HCT116 (cell line): ENCODE results near the gene TRNP1. TPM values are rescaled to one million over a fixed set of nuclear protein-coding genes. Genes with fewer than 3 reads are reported as not detected.

Experiments
- ATAC-seq: fragments of 200-7000 bp; cut with Tn5 transposase; 2 replicates; pipeline ENCODE4 v1.9.1; 2020; ENCODE audit warnings: mild to moderate bottlenecking, moderate library complexity
- Bru-seq: library from RNA; stranded (reverse); fragments of 400-500 nt; gene quantifications from one replicate; lab custom pipeline; 2021; lab: Mats Ljungman, UMichigan
- BruChase-seq, 2 experiments: library from RNA; stranded (reverse); fragments of 400-500 nt; gene quantifications; one replicate each; lab custom pipeline; 2021; lab: Mats Ljungman, UMichigan
- BruUV-seq: library from RNA; stranded (reverse); fragments of 400-500 nt; replicated peaks from 2 replicates; lab custom pipeline; 2021; lab: Mats Ljungman, UMichigan
- CTCF ChIA-PET: fragments of 300-600 bp; sonication (Branson Sonifier 250); formaldehyde crosslinking; loops from one replicate; lab custom pipeline; 2021; ENCODE audit warnings: antibody characterized with exemption; lab: Charles Lee
- POLR2A ChIA-PET: fragments of 300-600, 350-600 bp; sonication (Branson Sonifier 250); formaldehyde crosslinking; loops from one replicate; lab custom pipeline; 2021; ENCODE audit warnings: antibody characterized with exemption; lab: Charles Lee
- RAD21 ChIA-PET, 2 experiments: fragments of 300-600 bp; sonication (Branson Sonifier 250); formaldehyde crosslinking; loops; one replicate each; lab custom pipeline; 2023; ENCODE audit warnings: low total read pairs in 2 of 2; ENCODE audit not compliant: uncharacterized antibody in 2 of 2, unreplicated experiment in 2 of 2, low non-redundant PET in 1 of 2; lab: Charles Lee
- DNase-seq: peaks from one replicate; pipeline ENCODE4 v3.0.0-alpha.2; 2010; ENCODE audit warnings: low read depth, low spot score
- H2AFZ ChIP-seq: fragments of 200-600 bp; shearing (Covaris generic), sonication (generic); 2 replicates; pipeline ENCODE4 v1.6.1; 2017; ENCODE audit warnings: low read depth, mixed run types, mixed read lengths, antibody characterized with exemption, low read length; ENCODE audit not compliant: poor library complexity, severe bottlenecking
- H3K27ac ChIP-seq: 2 replicates; pipeline ENCODE4 v1.5.1; 2012; ENCODE audit warnings: low read depth, low read length
- H3K27me3 ChIP-seq: fragments of 200-600 bp; sonication (generic); 2 replicates; pipeline ENCODE4 v1.6.1; 2016; ENCODE audit warnings: mixed run types, low read length, mixed read lengths; ENCODE audit not compliant: insufficient read depth
- H3K36me3 ChIP-seq, 2 experiments: fragments of 200-500 bp in 1 of 2; fragments of 200-600 bp in 1 of 2; sonication (Bioruptor generic) in 1 of 2; sonication (generic) in 1 of 2; 2 replicates each; pipeline versions ENCODE4 v1.5.1 to v1.6.1; 2014 to 2016; ENCODE audit warnings: low read length in 2 of 2, inconsistent platforms in 1 of 2, mixed read lengths in 1 of 2, mixed run types in 1 of 2; ENCODE audit not compliant: insufficient read depth in 2 of 2, control insufficient read depth in 1 of 2
- H3K4me1 ChIP-seq, 2 experiments: fragments of 200-600 bp in 1 of 2; sonication (generic) in 1 of 2; 2 replicates each; pipeline versions ENCODE4 v1.5.1 to v1.6.1; 2012 to 2017; ENCODE audit warnings: low read length in 2 of 2, inconsistent platforms in 1 of 2, mild to moderate bottlenecking in 1 of 2, mixed read lengths in 1 of 2, mixed run types in 1 of 2, moderate library complexity in 1 of 2; ENCODE audit not compliant: insufficient read depth in 2 of 2, control insufficient read depth in 1 of 2
- H3K4me2 ChIP-seq: fragments of 200-600 bp; sonication (generic); 2 replicates; pipeline ENCODE4 v1.6.1; 2017; ENCODE audit warnings: mixed run types, low read length, mixed read lengths
- H3K4me3 ChIP-seq, 2 experiments: fragments of 200-600 bp in 1 of 2; sonication (generic) in 1 of 2; replicated peaks in 1 of 2; 2 replicates each; pipeline ENCODE4 v1.5.1; 2011 to 2016; ENCODE audit warnings: low read length in 2 of 2, control low read depth in 1 of 2, low read depth in 1 of 2, mild to moderate bottlenecking in 1 of 2, mixed read lengths in 1 of 2, mixed run types in 1 of 2
- H3K79me2 ChIP-seq: fragments of 200-600 bp; sonication (generic); 2 replicates; pipeline ENCODE4 v1.6.1; 2017; ENCODE audit warnings: mild to moderate bottlenecking, mixed run types, low read length, moderate library complexity, mixed read lengths; ENCODE audit not compliant: insufficient read depth
- H3K9ac ChIP-seq: fragments of 200-600 bp; sonication (generic); 2 replicates; pipeline ENCODE4 v1.6.1; 2016; ENCODE audit warnings: low read length, mixed read lengths
- H3K9me2 ChIP-seq: fragments of 200-600 bp; sonication (generic), shearing (Covaris generic); 2 replicates; pipeline ENCODE4 v1.6.1; 2017; ENCODE audit warnings: mixed run types, mild to moderate bottlenecking, moderate library complexity; ENCODE audit not compliant: insufficient read depth
- H3K9me3 ChIP-seq, 2 experiments: fragments of 200-500 bp in 1 of 2; fragments of 200-600 bp in 1 of 2; sonication (Bioruptor generic) in 1 of 2; sonication (generic) in 1 of 2; 2 replicates each; pipeline ENCODE4 v1.6.1; 2014 to 2017; ENCODE audit warnings: low read length in 2 of 2, mixed read lengths in 2 of 2, inconsistent platforms in 1 of 2, low read depth in 1 of 2, mild to moderate bottlenecking in 1 of 2, mixed run types in 1 of 2, moderate library complexity in 1 of 2; ENCODE audit not compliant: control insufficient read depth in 1 of 2, insufficient read depth in 1 of 2
- H4K20me1 ChIP-seq: fragments of 200-600 bp; sonication (generic), shearing (Covaris generic); 2 replicates; pipeline ENCODE4 v1.6.1; 2017; ENCODE audit warnings: mixed run types, mild to moderate bottlenecking, moderate library complexity; ENCODE audit not compliant: insufficient read depth
- CBX3 ChIP-seq: IDR thresholded peaks from 2 replicates; pipeline ENCODE4 v1.6.1; 2012; ENCODE audit warnings: low read depth
- CEBPB ChIP-seq: IDR thresholded peaks from 2 replicates; pipeline ENCODE4 v1.6.1; 2012; ENCODE audit warnings: low read depth
- ELF1 ChIP-seq: IDR thresholded peaks from 2 replicates; pipeline ENCODE4 v1.6.1; 2012; ENCODE audit warnings: low read depth, borderline replicate concordance
- POLR2A ChIP-seq: IDR thresholded peaks from 2 replicates; pipeline ENCODE4 v1.7.0; 2011; ENCODE audit warnings: borderline replicate concordance; ENCODE audit not compliant: insufficient read depth, insufficient read length; ENCODE audit errors: extremely low read depth
- POLR2AphosphoS5 ChIP-seq: IDR thresholded peaks from 2 replicates; pipeline ENCODE4 v1.6.1; 2011; ENCODE audit warnings: mild to moderate bottlenecking, low read depth, low read length, moderate library complexity
- RAD21 ChIP-seq: IDR thresholded peaks from 2 replicates; pipeline ENCODE4 v1.6.1; 2012; ENCODE audit warnings: low read depth, mild to moderate bottlenecking
- REST ChIP-seq: IDR thresholded peaks from 2 replicates; pipeline ENCODE4 v1.6.1; 2012; ENCODE audit warnings: low read depth
- SIN3A ChIP-seq: IDR thresholded peaks from 2 replicates; pipeline ENCODE4 v1.6.1; 2012; ENCODE audit warnings: low read depth
- SP1 ChIP-seq: IDR thresholded peaks from 2 replicates; pipeline ENCODE4 v1.6.1; 2012; ENCODE audit warnings: low read depth
- SRF ChIP-seq: IDR thresholded peaks from 2 replicates; pipeline ENCODE4 v1.6.1; 2012; ENCODE audit warnings: low read depth
- TCF7L2 ChIP-seq: IDR thresholded peaks from 2 replicates; pipeline ENCODE4 v1.7.0; 2011; ENCODE audit warnings: borderline replicate concordance, inconsistent platforms; ENCODE audit not compliant: insufficient read depth, insufficient read length; ENCODE audit errors: extremely low read depth
- YY1 ChIP-seq: IDR thresholded peaks from 2 replicates; pipeline ENCODE4 v1.6.1; 2011; ENCODE audit warnings: low read length, low read depth, moderate library complexity, mild to moderate bottlenecking; ENCODE audit not compliant: insufficient replicate concordance; ENCODE audit errors: extremely low read depth
- ZFX ChIP-seq: fragments of 450-650 bp; IDR thresholded peaks from 2 replicates; pipeline ENCODE4 v1.6.1; 2017
- intact Hi-C: fragments of 100-400 bp; cut with micrococcal nuclease; formaldehyde crosslinking; loops from 2 replicates; pipeline ENCODE4 v1.10.0; 2022
- long read RNA-seq: library from polyadenylated mRNA; unstranded; transcript quantifications from one replicate; pipeline ENCODE4 v2.0.0, GENCODE V29; 2021; ENCODE audit not compliant: unreplicated experiment
- polyA plus RNA-seq: library from polyadenylated mRNA; unstranded; fragments of >200 nt; gene quantifications from 2 replicates; pipeline ENCODE4 v1.2.1, GENCODE V29; 2012; ENCODE audit warnings: missing spikeins
- total RNA-seq: library from RNA; stranded (reverse); gene quantifications from one replicate; pipeline ENCODE4 v1.2.1, GENCODE V29; 2021; ENCODE audit not compliant: unreplicated experiment
- TF ChIP-seq, protein P1 (sequence below), 3 experiments: fragments of 200-600 bp in 1 of 3; sonication (generic) in 1 of 3; IDR thresholded peaks in 2 of 3; conservative IDR thresholded peaks in 1 of 3; 2 replicates each; pipeline ENCODE4 v1.5.1; 2012 to 2017; ENCODE audit warnings: low read depth in 2 of 3, low read length in 2 of 3, antibody characterized with exemption in 1 of 3, borderline replicate concordance in 1 of 3, control low read depth in 1 of 3, mild to moderate bottlenecking in 1 of 3, mixed read lengths in 1 of 3, mixed run types in 1 of 3, moderate library complexity in 1 of 3; ENCODE audit not compliant: insufficient read depth in 1 of 3
- TF ChIP-seq, protein P2 (sequence below): IDR thresholded peaks from 2 replicates; pipeline ENCODE4 v1.6.1; 2011; ENCODE audit warnings: mild to moderate bottlenecking, low read length, moderate library complexity; ENCODE audit not compliant: insufficient replicate concordance; ENCODE audit errors: extremely low read depth

The TRNP1 gene, protein sequence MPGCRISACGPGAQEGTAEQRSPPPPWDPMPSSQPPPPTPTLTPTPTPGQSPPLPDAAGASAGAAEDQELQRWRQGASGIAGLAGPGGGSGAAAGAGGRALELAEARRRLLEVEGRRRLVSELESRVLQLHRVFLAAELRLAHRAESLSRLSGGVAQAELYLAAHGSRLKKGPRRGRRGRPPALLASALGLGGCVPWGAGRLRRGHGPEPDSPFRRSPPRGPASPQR
- total RNA-seq (76.9 TPM), Bru-seq, nascent RNA (percentile 95 among the genes with signal in this experiment), BruChase-seq, experiment 1, labeled RNA remaining after a 6-hour chase (percentile 81 among the genes with signal in this experiment), BruChase-seq, experiment 2, labeled RNA remaining after a 2-hour chase (percentile 84 among the genes with signal in this experiment)
- 25.0 and 39.1 TPM in 2 replicates for polyA plus RNA-seq
- long read RNA-seq, transcript TRNP1-202 (2 exons, 575 nt), result minor isoform, 27 of 250 reads
- long read RNA-seq, transcript TRNP1-201 (2 exons, 1,958 nt), result major isoform, 179 of 250 reads
- long read RNA-seq, partial matches to known transcripts, result 0 of 250 reads
- long read RNA-seq, other reads (novel, unspliced or antisense), result 44 of 250 reads

- Histone ChIP-seq H3K9me2 (no peaks in the 10 kb centered on the region), H3K27me3 (no peaks in the 10 kb centered on the region), H3K9me3 (no peaks in the 10 kb centered on the region), H3K4me1 (peaks cover 68 to 86% of the 10 kb centered on the region in 2 experiments), H3K27ac (peak within 1 kb of the TSS; percentile 85), H3K4me3 (peak within 1 kb of the TSS; percentile 84 to 85), H3K79me2 (peaks cover 33% of the 10 kb centered on the region), H2AFZ (no peak within 1 kb of the TSS), H3K36me3 (no peaks in the 10 kb centered on the region), H3K4me2 (peak within 1 kb of the TSS; percentile 90), H3K9ac (peak within 1 kb of the TSS; percentile 89), H4K20me1 (peaks cover 7% of the 10 kb centered on the region; the same call in 1 of the 2 replicates)
- peak; percentile 57 for ATAC-seq
- no peak for DNase-seq
- ChIA-PET CTCF (interaction anchor here (0.6 to 0.7 kb wide), 3 partner anchors 26 to 260 kb away, joined by 3 read pairs; partner anchors contain the start of gene KDF1), POLR2A (interaction anchor here (0.6 to 2.2 kb wide), 18 partner anchors 9 to 1754 kb away, joined by 3 to 8 read pairs (median 4); partner anchors contain the start of genes KDF1, NUDC and TENT5B), RAD21 (interaction anchor here (1.2 to 1.6 kb wide), 2 partner anchors 26 kb away, joined by 5 to 7 read pairs; no protein-coding TSS in a partner anchor)
- BruUV-seq, result no TSS peak
- intact Hi-C loops, result no loop called here
- TF ChIP-seq ZFX (no peak), POLR2AphosphoS5 (peak; percentile 100), ELF1 (no peak), SP1 (no peak), POLR2A (peak; percentile 90), SIN3A (no peak), CBX3 (no peak), RAD21 (no peak), TCF7L2 (no peak), YY1 (peak; percentile 59), SRF (no peak), CEBPB (no peak), REST (no peak)
- TF ChIP-seq, protein P1, sequence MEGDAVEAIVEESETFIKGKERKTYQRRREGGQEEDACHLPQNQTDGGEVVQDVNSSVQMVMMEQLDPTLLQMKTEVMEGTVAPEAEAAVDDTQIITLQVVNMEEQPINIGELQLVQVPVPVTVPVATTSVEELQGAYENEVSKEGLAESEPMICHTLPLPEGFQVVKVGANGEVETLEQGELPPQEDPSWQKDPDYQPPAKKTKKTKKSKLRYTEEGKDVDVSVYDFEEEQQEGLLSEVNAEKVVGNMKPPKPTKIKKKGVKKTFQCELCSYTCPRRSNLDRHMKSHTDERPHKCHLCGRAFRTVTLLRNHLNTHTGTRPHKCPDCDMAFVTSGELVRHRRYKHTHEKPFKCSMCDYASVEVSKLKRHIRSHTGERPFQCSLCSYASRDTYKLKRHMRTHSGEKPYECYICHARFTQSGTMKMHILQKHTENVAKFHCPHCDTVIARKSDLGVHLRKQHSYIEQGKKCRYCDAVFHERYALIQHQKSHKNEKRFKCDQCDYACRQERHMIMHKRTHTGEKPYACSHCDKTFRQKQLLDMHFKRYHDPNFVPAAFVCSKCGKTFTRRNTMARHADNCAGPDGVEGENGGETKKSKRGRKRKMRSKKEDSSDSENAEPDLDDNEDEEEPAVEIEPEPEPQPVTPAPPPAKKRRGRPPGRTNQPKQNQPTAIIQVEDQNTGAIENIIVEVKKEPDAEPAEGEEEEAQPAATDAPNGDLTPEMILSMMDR (IDR thresholded peaks at IDR 0.05 in 2 of 3, conservative IDR thresholded peaks at IDR 0.05 in 1 of 3; ENCODE audit: borderline replicate concordance in 1 of 3, insufficient read depth in 1 of 3, low read depth in 2 of 3, low read length in 2 of 3), result no peak
- TF ChIP-seq, protein P2, sequence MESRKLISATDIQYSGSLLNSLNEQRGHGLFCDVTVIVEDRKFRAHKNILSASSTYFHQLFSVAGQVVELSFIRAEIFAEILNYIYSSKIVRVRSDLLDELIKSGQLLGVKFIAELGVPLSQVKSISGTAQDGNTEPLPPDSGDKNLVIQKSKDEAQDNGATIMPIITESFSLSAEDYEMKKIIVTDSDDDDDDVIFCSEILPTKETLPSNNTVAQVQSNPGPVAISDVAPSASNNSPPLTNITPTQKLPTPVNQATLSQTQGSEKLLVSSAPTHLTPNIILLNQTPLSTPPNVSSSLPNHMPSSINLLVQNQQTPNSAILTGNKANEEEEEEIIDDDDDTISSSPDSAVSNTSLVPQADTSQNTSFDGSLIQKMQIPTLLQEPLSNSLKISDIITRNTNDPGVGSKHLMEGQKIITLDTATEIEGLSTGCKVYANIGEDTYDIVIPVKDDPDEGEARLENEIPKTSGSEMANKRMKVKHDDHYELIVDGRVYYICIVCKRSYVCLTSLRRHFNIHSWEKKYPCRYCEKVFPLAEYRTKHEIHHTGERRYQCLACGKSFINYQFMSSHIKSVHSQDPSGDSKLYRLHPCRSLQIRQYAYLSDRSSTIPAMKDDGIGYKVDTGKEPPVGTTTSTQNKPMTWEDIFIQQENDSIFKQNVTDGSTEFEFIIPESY, result peak; percentile 65
Measured at GRCh38 chr1:26993237-26994019, at the start of gene TRNP1. Gene TRNP1 (plus strand): TSS chr1:26993692. CDS start chr1:26993787, 95 bp downstream.
